ENCODE results near the gene RNF121. TPM values are rescaled to one million over a fixed set of nuclear protein-coding genes. Genes with fewer than 3 reads are reported as not detected.

The RNF121 gene
- total and polyA plus RNA-seq, 9 donors, result 17.4 to 32.2 (median 27.0) TPM

- no peak for TF ChIP-seq EP300 (IDR thresholded peaks at IDR 0.05)
- no peak for TF ChIP-seq POLR2A (IDR thresholded peaks at IDR 0.05)
- no peak for TF ChIP-seq CTCF (IDR thresholded peaks at IDR 0.05)
- no peak overlapping the region for H3K27ac ChIP-seq
- peaks cover 3% of the 10 kb centered on the region for H3K4me1 ChIP-seq (ENCODE audit: insufficient read depth)
- no peak overlapping the region for H3K4me3 ChIP-seq
- intact Hi-C loops (cut with DNase I), result loop anchor here in 1 of 4 donors (2.0 kb wide), 1 partner anchor 41 kb away; no protein-coding TSS in a partner anchor
- no peak for DNase-seq
- WGBS, 3 donors, result 93 to 98% (median 98%) methylated on average over 3 of the region's 3 CpGs
- H3K9me3 ChIP-seq, result no peaks in the 10 kb centered on the region
- no peaks in the 10 kb centered on the region for H3K36me3 ChIP-seq
- H3K27me3 ChIP-seq, result no peaks in the 10 kb centered on the region
These were observed 67.0 kb downstream of the RNF121 start for GRCh38 chr11:71995726-71996291.

- TF ChIP-seq EP300 (IDR thresholded peaks at IDR 0.05) (no peak), POLR2A (IDR thresholded peaks at IDR 0.05) (no peak), CTCF (IDR thresholded peaks at IDR 0.05) (no peak)
- H3K27me3 ChIP-seq, result no peaks in the 10 kb centered on the region
- H3K4me3 ChIP-seq, result no peak overlapping the region
- intact Hi-C loops (cut with DNase I), result no loop called here
- peaks cover 3% of the 10 kb centered on the region for H3K4me1 ChIP-seq (ENCODE audit: insufficient read depth)
- H3K9me3 ChIP-seq, result no peaks in the 10 kb centered on the region
- 92 to 93% (median 93%) methylated on average over 4 of the region's 4 CpGs for whole genome bisulfite sequencing, 3 donors
- no peaks in the 10 kb centered on the region for H3K36me3 ChIP-seq
- H3K27ac ChIP-seq, result no peak overlapping the region
- DNase-seq, result no peak
These were observed 67.7 kb downstream of the RNF121 start for GRCh38 chr11:71996517-71996916.

- intact Hi-C loops (cut with DNase I), result no loop called here
- TF ChIP-seq CTCF (IDR thresholded peaks at IDR 0.05) (no peak), POLR2A (IDR thresholded peaks at IDR 0.05) (no peak), EP300 (IDR thresholded peaks at IDR 0.05) (no peak)
- no peaks in the 10 kb centered on the region for H3K27me3 ChIP-seq
- H3K36me3 ChIP-seq, result no peaks in the 10 kb centered on the region
- H3K4me3 ChIP-seq, result no peak overlapping the region
- 87 to 95% (median 90%) methylated on average over 8 of the region's 8 CpGs for WGBS, 3 donors
- peaks cover 3% of the 10 kb centered on the region for H3K4me1 ChIP-seq (ENCODE audit: insufficient read depth)
- no peak overlapping the region for H3K27ac ChIP-seq
- no peaks in the 10 kb centered on the region for H3K9me3 ChIP-seq
- no peak for DNase-seq
These were observed 68.1 kb downstream of the RNF121 start for GRCh38 chr11:71996946-71997345.

GRCh38 chr11:71997594-71997993, 68.7 kb downstream of the RNF121 start:
- Histone ChIP-seq H3K9me3 (no peaks in the 10 kb centered on the region), H3K27ac (no peak overlapping the region), H3K36me3 (no peaks in the 10 kb centered on the region), H3K27me3 (no peaks in the 10 kb centered on the region), H3K4me3 (no peak overlapping the region), H3K4me1 (ENCODE audit: insufficient read depth) (peaks cover 3% of the 10 kb centered on the region)
- no peak for TF ChIP-seq CTCF (IDR thresholded peaks at IDR 0.05)
- TF ChIP-seq POLR2A (IDR thresholded peaks at IDR 0.05), result no peak
- TF ChIP-seq EP300 (IDR thresholded peaks at IDR 0.05), result no peak
- no peak for DNase-seq
- WGBS, 3 donors, result 95 to 97% (median 97%) methylated on average over 3 of the region's 3 CpGs
- intact Hi-C loops (cut with DNase I), result no loop called here

Data from ovary (tissue), 9 donors.